GM18519 (cell line): ENCODE results near the gene FCN1.
"Not testable (repeated sequence)": the region's sequence is repeated elsewhere in the genome, so short reads cannot be mapped to it uniquely, and the experiment has no call there.

Experiments used
- ATAC-seq: cut with Tn5 transposase; IDR thresholded peaks from one replicate; pipeline ENCODE4 v1.9.1; 2021; ENCODE audit warnings: mild to moderate bottlenecking, moderate library complexity; ENCODE audit not compliant: unreplicated experiment, low FRiP score

The FCN1 gene

DNA sequence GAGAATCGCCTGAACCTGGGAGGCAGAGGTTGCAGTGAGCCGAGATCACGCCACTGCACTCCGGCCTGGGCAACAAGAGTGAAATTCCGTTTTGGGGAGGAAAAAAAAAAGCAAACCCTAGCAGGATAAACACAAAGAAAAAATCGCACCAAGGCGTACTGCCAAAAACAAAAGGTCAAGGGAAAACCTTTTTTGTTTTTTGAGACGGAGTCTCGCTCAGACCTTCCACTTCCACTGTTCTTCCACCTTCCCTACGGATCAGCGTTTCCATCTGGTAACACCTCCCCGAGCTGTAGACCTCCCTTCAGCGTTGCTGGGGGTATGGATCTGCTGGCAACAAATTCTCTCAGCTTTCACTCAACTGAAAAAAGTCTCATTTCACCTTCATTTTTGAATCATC lies 57.2 kb downstream of the FCN1 start:
- ATAC-seq = no peak

DNA sequence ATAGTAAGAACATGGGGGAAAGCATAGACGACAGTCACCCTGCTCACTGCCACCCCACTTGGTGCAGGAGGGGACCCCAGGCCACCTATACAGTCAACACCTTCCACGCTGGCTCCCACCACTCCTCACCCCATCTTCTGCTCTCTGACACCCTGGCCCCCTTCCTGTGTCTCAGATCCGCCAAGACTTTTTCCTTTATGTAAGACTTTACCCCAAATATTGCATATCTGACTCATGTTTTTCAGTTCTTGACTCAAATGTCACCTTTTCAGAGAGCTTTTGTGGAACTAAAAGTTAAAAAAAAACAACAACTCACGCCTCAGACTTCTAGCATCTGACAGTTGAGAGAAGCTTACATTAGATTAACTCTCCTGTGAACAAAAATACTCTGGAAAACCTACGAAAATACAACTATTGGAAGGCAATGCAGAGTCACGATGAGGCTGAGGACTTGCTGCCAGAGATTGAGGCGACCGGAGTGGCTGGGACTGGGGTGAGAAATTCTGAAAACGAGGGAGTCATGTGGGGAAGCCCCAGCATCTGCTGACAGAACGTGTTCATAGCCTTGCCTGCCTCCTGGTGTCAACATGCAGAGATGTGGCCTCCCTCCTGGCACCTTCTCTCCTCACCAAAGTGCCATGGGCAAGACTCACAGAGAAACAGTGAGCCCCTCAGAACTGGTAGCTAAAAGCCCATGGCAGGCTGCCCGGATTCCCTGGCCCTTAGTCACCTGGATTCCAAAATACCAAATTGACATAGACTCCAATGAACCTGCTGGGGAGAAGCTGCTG lies 59.5 kb downstream of the FCN1 start:
- no peak for ATAC-seq

DNA sequence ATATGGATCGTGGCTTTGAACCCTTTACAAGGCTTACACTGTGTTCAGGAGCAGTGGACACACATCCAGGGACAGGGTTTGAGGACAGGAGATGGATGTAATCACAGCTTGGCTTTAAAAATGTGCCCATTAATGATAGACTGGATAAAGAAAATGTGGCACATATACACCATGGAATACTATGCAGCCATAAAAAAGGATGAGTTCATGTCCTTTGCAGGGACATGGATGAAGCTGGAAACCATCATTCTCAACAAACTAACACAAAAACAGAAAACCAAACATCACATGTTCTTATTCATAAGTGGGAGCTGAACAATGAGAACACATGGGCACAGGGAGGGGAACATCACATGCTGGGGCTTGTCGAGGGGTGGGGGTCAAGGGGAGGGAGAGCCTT lies 60.3 kb downstream of the FCN1 start:
- not testable (repeated sequence) for ATAC-seq

- no peak for ATAC-seq
Observed at GRCh38 chr9:134855900-134856377, 61.8 kb downstream of the FCN1 start.
